ENCODE measurements around the gene MZF1. TPM values are rescaled to one million over a fixed set of nuclear protein-coding genes. Genes with fewer than 3 reads are reported as not detected.

The MZF1 gene
- total and polyA plus RNA-seq, 9 of the 15 experiments (the other 6 are each of a cell fraction or from before 2014, with no cell fraction given), result 0.31 to 29.3 (median 11.5) TPM

- TF ChIP-seq ZBTB12 (CRISPR knock-in tag; IDR thresholded peaks at IDR 0.05), result no peak
- TF ChIP-seq ELK3 (CRISPR knock-in tag; IDR thresholded peaks at IDR 0.05), result no peak
- peak; percentile 64; the same call in 1 of the 2 replicates for TF ChIP-seq TRIM28 (IDR thresholded peaks at IDR 0.05)
- peak; percentile 38 for TF ChIP-seq CHD7 (IDR thresholded peaks at IDR 0.05; ENCODE audit: low read depth, low read length)
- no peak for TF ChIP-seq ZNF23 (CRISPR knock-in tag; IDR thresholded peaks at IDR 0.05)
- peak; percentile 62; the same call in 1 of the 2 replicates for TF ChIP-seq TCF3 (CRISPR knock-in tag; IDR thresholded peaks at IDR 0.05)
- TF ChIP-seq L3MBTL2 (IDR thresholded peaks at IDR 0.05), result peak; percentile 95
- no peak for TF ChIP-seq POLR2AphosphoS2 (IDR thresholded peaks at IDR 0.05; ENCODE audit: low read length)
- TF ChIP-seq ASH1L (IDR thresholded peaks at IDR 0.05; ENCODE audit: borderline replicate concordance, low read depth, partially characterized antibody), result no peak
- TF ChIP-seq SLC30A9 (CRISPR knock-in tag; IDR thresholded peaks at IDR 0.05), result no peak
- no peak for TF ChIP-seq SNAPC5 (CRISPR knock-in tag; IDR thresholded peaks at IDR 0.05)
- no peak for TF ChIP-seq ATF4 (CRISPR knock-in tag; IDR thresholded peaks at IDR 0.05)
These were observed 8.3 kb upstream of the MZF1 start (continued) for GRCh38 chr19:58581227-58582141.

Measured in K562 (cell line).